ENCODE measurements around the gene ATP2B2.

Gene ATP2B2

DNA sequence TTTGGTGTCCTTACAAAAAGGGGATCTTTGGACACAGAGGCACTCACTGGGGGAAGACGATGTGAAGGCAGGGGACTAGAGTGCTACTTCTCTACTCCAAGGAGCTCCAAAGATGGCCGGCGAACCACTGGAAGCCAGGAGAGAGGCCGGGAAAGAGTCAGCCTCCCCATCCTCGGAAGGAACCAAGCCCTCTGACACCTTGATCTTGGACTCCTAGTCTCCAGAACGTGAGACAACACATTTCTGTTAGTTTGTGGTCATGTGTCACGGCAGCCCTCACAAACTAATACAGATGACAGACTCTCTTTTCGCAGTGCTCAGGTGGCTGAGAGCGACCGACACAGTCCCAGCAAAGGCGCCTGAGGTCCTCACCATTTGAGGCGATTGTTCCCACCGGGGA lies 24.4 kb upstream of the ATP2B2 start:
- DNase-seq (ENCODE audit: low read depth), result no peak

GRCh38 chr3:10528046-10528445 lies 22.7 kb upstream of the ATP2B2 start:
- DNase-seq (ENCODE audit: low read depth), result no peak

DNA sequence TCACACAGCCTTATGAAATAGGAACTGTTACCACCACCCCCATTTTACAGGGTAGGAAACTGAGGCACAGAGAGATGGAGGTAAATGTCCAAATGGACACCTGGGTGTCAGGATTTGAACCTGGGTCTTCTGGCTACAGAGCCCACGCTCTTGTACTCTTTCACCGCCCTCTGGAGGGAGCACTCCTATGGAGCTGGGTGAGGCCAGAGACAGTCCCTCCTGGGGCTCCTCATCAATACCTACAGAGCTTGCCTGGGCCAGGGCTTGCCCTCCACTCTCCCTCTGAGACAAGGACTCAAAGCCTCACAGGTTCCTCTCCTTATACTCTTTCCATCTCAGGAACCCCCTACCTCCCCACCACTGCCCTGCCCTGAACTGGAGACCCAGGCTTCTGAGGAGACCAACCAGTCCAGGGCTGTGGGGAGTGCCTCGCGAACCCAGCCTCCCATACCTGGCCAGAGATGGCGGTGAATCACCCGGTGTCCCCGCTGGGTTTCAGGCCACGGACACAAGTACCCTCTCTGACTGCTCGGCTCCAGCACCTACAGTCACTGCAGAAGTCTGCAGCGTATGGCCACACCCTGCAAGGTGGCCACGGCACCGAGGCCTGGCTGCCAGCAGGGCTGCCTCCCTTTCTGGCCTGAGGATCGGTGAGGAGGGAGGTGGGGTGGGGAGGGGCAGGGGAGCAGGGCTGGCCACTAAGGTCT lies 22.1 kb upstream of the ATP2B2 start:
- no peak for DNase-seq (ENCODE audit: low read depth)

DNA sequence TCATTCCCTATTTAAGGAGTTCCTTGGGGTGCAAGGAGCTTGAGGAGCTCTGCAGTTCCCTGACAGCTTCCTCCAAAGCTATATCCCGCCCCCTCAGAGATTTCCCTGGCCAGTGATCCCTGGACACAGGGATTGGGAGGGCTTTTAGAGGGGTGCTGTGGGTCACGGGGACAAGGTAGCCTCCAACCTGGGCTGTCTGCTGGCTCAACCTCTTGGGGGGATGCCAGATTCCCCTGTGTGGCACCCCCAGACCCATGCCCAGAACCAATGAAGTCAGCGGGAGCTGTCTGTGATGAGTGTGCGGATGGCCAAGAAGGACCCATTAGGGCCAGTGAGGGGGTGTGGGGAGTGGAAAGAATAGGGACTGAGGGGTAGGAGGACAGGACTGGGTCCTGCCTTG lies 21.0 kb upstream of the ATP2B2 start:
- DNase-seq (ENCODE audit: low read depth), result no peak

- no peak for DNase-seq (ENCODE audit: low read depth)
Observed at GRCh38 chr3:10524799-10525301, 19.5 kb upstream of the ATP2B2 start.

GRCh38 chr3:10524270-10524669 lies 18.9 kb upstream of the ATP2B2 start:
- no peak for DNase-seq (ENCODE audit: low read depth)

DNA sequence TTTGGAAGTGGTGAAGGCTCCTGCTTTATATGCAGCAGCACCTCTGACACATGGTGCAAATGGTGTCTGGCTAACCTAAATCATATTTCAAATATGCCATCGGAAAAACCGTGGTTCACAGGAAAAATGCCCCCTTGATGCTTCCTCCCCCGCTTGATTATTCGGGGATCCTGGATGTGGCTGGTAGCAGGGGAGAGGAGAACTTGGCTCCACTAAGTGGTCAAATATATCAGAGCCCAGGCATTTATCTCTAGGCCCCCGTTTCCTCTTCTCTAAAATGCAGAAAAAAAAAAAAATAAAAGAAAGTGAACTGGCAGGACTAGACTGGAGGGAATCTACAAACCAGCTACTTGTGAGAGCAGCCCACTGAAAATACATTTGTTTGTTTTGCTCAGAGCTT lies 18.2 kb upstream of the ATP2B2 start:
- no peak for DNase-seq (ENCODE audit: low read depth)

- no peak for DNase-seq (ENCODE audit: low read depth)
Observed at GRCh38 chr3:10522646-10523303, 17.4 kb upstream of the ATP2B2 start.

GRCh38 chr3:10521772-10522441 lies 16.5 kb upstream of the ATP2B2 start:
- DNase-seq (ENCODE audit: low read depth), result no peak

GRCh38 chr3:10520072-10520471 lies 14.7 kb upstream of the ATP2B2 start:
- no peak for DNase-seq (ENCODE audit: low read depth)

GRCh38 chr3:10519236-10519635 lies 13.8 kb upstream of the ATP2B2 start:
- no peak for DNase-seq (ENCODE audit: low read depth)

- no peak for DNase-seq (ENCODE audit: low read depth)
Observed at GRCh38 chr3:10518506-10519150, 13.2 kb upstream of the ATP2B2 start.

GRCh38 chr3:10517627-10518026 lies 12.2 kb upstream of the ATP2B2 start:
- no peak for DNase-seq (ENCODE audit: low read depth)

- no peak for DNase-seq (ENCODE audit: low read depth)
Observed at GRCh38 chr3:10516544-10517452, 11.4 kb upstream of the ATP2B2 start.

DNA sequence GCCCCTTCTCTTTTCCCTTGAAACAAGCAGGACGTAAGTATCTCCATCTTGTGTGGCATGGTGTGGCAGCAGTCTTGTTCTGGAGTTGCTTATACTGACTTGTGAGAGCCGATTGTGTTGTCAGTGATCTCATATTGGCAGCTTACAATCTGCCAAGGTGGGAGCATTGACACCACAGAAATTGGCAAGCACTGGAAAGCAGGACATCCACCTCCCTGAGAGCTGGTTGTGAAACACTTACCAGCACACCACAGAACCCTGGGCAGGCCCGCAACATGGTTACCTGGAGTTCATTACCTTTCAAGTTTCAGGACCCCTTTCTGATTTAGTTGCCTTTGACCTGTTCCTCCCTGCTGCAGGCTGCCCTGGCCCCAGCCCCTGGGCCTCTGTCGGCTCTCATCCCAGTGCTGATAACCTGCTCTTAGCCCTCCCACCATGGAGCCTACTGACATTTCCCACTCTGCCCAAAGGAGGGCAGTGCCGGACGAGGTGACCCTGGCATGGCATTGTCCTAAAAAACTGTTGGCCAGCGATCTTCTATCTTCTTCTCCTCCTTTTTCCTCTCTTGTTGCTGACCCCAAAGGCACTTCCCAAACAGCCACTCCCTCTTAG lies 10.6 kb upstream of the ATP2B2 start:
- no peak for DNase-seq (ENCODE audit: low read depth)

GRCh38 chr3:10515396-10515795 lies 10.0 kb upstream of the ATP2B2 start:
- DNase-seq (ENCODE audit: low read depth), result no peak

GRCh38 chr3:10514407-10515069 lies 9.2 kb upstream of the ATP2B2 start:
- DNase-seq (ENCODE audit: low read depth), result no peak

DNA sequence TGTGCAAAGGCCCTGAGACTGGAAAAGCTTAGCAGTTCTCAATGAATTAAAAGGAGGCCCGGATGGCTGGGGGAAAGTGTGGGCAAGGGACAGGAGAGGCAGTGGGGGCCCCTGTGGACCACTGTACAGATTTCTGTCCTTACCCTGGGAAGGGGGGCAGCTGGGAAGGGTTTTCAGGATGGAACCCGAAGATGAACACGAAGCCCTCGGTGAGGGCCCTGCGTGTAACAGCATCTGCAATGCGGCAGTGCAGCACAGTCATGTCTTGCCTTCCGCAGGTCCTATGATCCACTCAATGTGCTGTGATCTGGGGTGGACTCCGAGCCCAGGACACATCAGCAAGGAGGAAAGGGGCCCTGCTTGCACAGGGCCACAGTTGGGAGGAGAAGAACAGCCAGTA lies 7.9 kb upstream of the ATP2B2 start:
- DNase-seq (ENCODE audit: low read depth), result no peak

GRCh38 chr3:10512687-10513086 lies 7.3 kb upstream of the ATP2B2 start:
- DNase-seq (ENCODE audit: low read depth), result no peak

DNA sequence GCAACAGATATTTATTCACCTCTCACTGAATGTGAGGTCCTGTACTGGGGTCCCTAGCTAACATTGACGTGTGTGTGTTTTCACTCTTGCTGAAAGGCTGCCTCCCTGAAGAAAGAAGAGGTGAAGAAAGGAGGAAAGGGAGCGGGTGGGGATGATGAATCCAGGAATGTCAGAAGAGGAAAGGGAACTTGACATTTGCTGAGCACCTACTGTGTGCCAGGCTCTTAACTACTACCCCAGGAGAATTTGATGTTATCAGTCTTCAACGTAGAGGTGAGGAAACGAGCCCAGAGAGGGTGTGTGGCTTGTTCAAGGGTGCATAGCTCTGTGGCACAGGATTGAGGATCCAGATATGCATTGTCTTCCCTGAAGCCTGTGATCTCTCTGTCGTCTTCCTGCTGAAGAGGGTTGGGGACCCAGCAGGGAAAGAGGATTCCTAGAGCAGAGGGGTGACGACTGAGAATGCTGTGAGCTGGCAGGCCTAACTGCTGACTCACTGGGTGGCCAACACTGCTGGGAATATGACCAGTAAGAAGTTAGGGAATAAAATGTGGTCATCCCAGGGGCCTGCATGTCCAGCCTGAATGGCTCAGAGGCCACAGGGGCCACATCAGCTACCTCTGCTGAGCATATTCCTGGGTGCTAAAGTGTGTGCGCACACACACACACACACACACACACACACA lies 6.6 kb upstream of the ATP2B2 start:
- DNase-seq (ENCODE audit: low read depth), result no peak
